Heart left ventricle (tissue), 13 donors: Measurements from ENCODE around the gene STK17A.

Experiments
- POLR2A ChIP-seq, 2 donors: fragments of 450-650 bp; IDR thresholded peaks; one replicate each; pipeline ENCODE4 v1.6.1; 2017; ENCODE audit warnings: antibody characterized with exemption in 2 of 2, mild to moderate bottlenecking in 2 of 2, moderate library complexity in 2 of 2
- TF ChIP-seq, protein P1 (sequence below), 12 donors: fragments of 200-600 bp; sonication (generic) in 4 of 12; IDR thresholded peaks; one replicate each; pipeline versions ENCODE4 v1.5.0 to v1.8.0; 2018 to 2022; ENCODE audit warnings: antibody characterized with exemption in 12 of 12, mild to moderate bottlenecking in 5 of 12
- donor health status: ischemic (EF 13 %, LVEDD 7.1; RV severe dilation, severe dysfunction).
- donor health status: DM: no; HTN: yes; CAD: no.
- donor health status: DM: no; HTN: no; CAD: no.
- donor health status: ischemic (EF 25% LVEDD 6.9; RV normal size, moderate dysfunction).
- donor health status: ischemic (EF 25% LVEDD 5.7; RV mildly dilated, moderate dysfunction).
- donor health status: ischemic (EF 35%, LVEDD 5.7; RV mildly dilated, moderate dysfunction).
- donor health status: nonischemic (EF 11% LVEDD 7.7; RV severe dilation, severe dysfunction).
- donor health status: DM: yes; HTN: yes; CAD: no.
- donor health status: PGD.
- donor health status: ischemic (EF 29% LVEDD 5.4; RV normal size, mild dysfunction).
- donor health status: nonischemic (EF 23%, LVEDD 6.1; RV moderate dilation, normal function).

- TF ChIP-seq, protein P1, sequence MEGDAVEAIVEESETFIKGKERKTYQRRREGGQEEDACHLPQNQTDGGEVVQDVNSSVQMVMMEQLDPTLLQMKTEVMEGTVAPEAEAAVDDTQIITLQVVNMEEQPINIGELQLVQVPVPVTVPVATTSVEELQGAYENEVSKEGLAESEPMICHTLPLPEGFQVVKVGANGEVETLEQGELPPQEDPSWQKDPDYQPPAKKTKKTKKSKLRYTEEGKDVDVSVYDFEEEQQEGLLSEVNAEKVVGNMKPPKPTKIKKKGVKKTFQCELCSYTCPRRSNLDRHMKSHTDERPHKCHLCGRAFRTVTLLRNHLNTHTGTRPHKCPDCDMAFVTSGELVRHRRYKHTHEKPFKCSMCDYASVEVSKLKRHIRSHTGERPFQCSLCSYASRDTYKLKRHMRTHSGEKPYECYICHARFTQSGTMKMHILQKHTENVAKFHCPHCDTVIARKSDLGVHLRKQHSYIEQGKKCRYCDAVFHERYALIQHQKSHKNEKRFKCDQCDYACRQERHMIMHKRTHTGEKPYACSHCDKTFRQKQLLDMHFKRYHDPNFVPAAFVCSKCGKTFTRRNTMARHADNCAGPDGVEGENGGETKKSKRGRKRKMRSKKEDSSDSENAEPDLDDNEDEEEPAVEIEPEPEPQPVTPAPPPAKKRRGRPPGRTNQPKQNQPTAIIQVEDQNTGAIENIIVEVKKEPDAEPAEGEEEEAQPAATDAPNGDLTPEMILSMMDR (IDR thresholded peaks at IDR 0.05) = no peak
- no peak for TF ChIP-seq POLR2A (IDR thresholded peaks at IDR 0.05)
Measured at GRCh38 chr7:43584195-43584586, 1.3 kb downstream of the STK17A start.
